GM21367 (cell line): ENCODE results near the gene TEX19.

Experiments used
- ATAC-seq: cut with Tn5 transposase; IDR thresholded peaks from one replicate; pipeline ENCODE4 v1.9.1; 2021; ENCODE audit not compliant: unreplicated experiment

TEX19 gene

DNA sequence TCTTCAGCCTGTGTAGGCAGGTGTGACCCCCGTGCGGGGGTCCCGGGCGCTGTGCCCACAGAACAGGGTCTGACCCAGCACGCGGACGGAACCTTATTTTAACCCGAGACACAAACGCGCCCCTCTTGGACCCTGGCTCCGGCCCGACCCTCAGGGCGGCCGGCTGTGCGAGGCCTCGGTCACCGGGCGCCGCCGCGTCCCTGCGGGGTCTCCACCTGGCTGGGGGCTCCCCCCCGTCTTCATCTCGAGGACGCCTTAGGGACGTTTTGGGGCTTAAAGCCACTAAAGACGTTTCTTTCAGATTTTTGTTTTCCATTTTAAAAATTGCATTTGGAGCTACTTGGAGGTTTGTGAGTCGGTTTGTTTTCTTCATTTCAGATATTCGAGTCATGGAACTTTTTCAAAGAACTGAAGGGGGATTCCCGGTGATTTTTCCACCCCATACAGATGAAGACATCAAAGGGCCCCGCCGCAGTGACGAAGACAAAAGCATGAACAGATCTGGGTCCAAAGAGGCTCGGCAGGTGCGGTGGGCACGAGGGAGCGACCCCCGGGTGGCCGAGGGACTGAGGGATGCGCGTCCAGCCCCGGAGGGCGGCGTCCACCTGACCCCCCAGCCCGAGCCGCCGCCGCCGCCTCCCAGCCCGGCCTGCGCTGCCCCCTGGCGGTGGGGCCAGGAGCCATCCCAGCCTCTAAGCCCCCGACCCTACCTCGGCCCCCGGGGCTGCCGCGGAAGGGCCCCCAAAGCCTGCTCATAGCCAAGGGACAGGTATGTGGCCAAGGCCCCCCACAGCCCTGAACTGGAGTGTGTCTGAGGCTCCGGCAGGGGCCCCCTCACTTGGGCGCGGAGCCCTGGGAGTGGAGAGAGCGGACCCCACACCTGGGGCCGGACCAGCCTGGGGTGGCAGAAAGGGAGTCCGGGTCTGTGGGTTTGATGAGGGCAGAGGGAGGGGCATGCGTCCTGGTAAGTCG lies 37.8 kb upstream of the TEX19 start:
- ATAC-seq, result no peak

- no peak for ATAC-seq
Observed at GRCh38 chr17:82321947-82322466, 37.0 kb upstream of the TEX19 start.

GRCh38 chr17:82322526-82323453 lies 36.3 kb upstream of the TEX19 start:
- no peak for ATAC-seq

DNA sequence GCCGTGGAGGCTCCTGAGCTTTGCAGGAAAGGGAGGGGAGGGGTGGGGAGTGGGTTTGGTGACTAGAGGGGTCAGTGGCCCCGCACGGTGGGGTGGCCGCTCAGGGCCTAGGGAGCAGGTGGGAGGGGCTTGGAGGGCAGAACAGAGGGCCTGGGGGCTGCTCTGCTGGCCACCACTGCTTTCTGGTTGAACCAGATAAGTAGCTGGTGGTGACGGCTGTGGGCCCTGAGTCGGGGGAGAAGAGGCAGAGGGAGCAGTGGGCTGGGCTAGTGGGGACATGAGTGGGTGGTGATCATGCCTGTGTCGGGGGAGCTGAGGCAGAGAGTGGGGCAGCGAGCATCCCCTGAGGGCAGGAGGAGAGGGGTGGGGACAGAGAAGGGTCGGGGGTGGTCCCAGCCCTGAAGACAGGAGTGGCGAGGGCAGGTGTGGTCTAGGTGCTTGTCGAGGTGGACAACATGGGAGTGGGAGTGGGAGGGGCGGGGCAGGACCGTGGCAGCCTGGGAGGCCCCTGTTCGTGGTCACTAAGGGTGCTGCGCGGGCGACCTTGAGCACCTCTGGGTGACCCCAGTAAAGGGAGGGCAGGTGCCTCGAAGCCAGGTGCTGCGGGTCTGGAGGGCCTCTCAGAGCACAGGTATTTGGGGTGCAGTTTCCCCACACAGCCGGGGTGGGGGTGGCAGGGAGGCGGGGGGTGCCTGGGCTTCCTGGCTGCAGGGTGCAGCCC lies 35.4 kb upstream of the TEX19 start:
- ATAC-seq, result no peak

GRCh38 chr17:82324566-82325285 lies 34.3 kb upstream of the TEX19 start:
- no peak for ATAC-seq

DNA sequence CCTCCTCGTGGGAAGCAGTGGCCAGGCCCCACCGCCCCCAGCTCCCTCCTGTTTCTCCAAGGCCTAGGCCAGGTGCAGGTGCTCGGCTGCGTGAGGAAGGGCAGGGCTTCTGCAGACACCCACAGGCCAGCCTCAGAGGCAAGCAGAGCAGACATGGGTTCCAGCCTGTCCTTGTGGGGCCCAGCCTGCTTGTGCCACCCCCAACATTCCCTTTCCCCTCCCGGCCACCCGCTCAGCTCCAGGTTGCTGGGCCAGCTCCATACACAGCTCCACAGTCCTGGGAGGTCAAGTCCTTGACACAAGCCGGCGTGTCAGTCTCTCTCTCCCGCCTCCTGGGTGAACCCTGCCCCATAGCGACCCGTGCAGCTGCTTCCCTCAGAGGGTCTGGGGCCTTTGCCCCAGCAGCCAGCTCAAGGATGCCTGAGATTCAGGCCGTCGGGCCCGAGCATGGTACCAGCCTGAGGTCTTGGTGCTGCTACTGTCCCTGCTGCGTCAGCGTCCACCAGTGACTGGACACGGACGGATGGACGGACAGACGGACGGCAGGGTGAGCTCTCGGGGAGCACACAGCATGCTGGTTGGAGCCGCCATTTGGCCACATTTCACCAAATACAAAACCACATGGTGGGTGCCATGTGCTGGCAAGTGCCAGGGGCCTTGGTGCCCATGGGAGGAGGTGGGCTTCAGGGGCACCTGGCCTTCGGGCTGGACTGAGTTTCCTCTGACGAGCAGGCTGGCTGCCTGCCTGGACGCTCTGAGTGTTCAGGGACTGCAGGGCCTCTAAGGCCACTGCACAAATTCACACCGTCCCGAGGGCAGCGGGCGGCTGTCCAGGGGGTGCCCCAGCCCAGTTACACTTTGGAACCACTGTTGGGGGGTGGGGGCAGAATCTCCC lies 33.5 kb upstream of the TEX19 start:
- ATAC-seq, result no peak

- ATAC-seq, result no peak
Observed at GRCh38 chr17:82327289-82327688, 31.8 kb upstream of the TEX19 start.

- ATAC-seq, result no peak
Observed at GRCh38 chr17:82327757-82328140, 31.3 kb upstream of the TEX19 start.

- ATAC-seq, result no peak
Observed at GRCh38 chr17:82328141-82328993, 30.7 kb upstream of the TEX19 start.

GRCh38 chr17:82328994-82329507 lies 30.0 kb upstream of the TEX19 start:
- no peak for ATAC-seq

DNA sequence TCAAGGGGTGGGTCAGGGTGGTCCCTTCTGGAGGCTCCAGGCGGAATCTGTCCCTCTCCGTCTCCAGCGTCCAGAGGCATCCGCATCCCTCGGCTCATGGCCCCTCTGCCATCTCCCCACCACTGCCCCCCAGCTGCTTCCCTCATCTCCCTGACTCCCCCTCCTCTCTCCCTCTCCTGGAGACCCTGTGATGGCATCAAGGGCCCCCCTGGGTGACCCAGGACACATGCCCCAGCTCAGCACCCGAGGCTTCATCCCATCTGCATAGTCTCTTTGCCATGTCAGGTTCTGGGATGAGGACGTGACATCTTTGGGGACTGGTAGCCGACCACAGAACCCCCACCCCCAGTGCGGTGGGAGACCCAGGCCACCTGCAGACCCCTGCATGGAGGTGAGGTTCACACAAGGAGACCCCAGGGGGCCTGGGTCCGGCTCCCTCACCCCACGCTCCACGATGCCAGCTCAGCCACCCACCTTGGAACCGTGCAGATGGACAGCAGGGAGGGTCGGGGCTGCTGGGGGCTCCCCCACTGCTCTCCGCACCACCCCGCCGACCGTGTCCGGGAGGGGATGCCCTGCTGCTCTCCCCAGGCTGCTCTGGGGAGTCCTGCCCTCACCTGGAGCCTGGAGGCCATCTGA lies 29.2 kb upstream of the TEX19 start:
- no peak for ATAC-seq

GRCh38 chr17:82330322-82331239 lies 28.5 kb upstream of the TEX19 start:
- no peak for ATAC-seq

GRCh38 chr17:82331345-82331939 lies 27.6 kb upstream of the TEX19 start:
- no peak for ATAC-seq

GRCh38 chr17:82332669-82333278 lies 26.3 kb upstream of the TEX19 start:
- no peak for ATAC-seq

GRCh38 chr17:82333279-82334171 lies 25.5 kb upstream of the TEX19 start, which contains the start of gene SECTM1:
TSS of gene SECTM1 (minus strand) at chr17:82333766. CDS start at chr17:82327240, 6,526 bp downstream.
- no peak for ATAC-seq
